ENCODE data around the gene DAND5. TPM values are rescaled to one million over a fixed set of nuclear protein-coding genes. Genes with fewer than 3 reads are reported as not detected.

Gene DAND5
- total RNA-seq, 1 donor from 2014 or later: 0.07 TPM

- TF ChIP-seq EZH2phosphoT487 (IDR thresholded peaks at IDR 0.05): no peak
- no peak for TF ChIP-seq EZH2 (IDR thresholded peaks at IDR 0.05)
- no peak for TF ChIP-seq CTCF (IDR thresholded peaks at IDR 0.05)
- DNase-seq (ENCODE audit: low spot score): no peak
- Histone ChIP-seq H3K79me2 (ENCODE audit: low read depth) (peaks cover 51% of the 10 kb centered on the region), H3F3A (ENCODE audit: low read depth) (peaks cover 77% of the 10 kb centered on the region), H2AFZ (replicated peaks) (no peak overlapping the region), H3K36me3 (peaks cover 10% of the 10 kb centered on the region), H3K9ac (no peak overlapping the region), H3K4me1 (peaks cover 15% of the 10 kb centered on the region), H3K9me3 (ENCODE audit: low read depth) (no peaks in the 10 kb centered on the region), H3K4me2 (no peak overlapping the region), H4K20me1 (ENCODE audit: low read depth) (peaks cover 31% of the 10 kb centered on the region), H3K27ac (no peak overlapping the region), H3K27me3 (no peaks in the 10 kb centered on the region), H3K4me3 (no peak overlapping the region)
- H3K4me3 Mint-ChIP-seq: peak overlapping the region; percentile 64
- H3K27ac Mint-ChIP-seq: no peak overlapping the region
- peaks cover 36% of the 10 kb centered on the region for H3K4me1 Mint-ChIP-seq
- peaks cover 45% of the 10 kb centered on the region for H3K36me3 Mint-ChIP-seq
- no peaks in the 10 kb centered on the region for H3K9me3 Mint-ChIP-seq
- peaks cover 23% of the 10 kb centered on the region for H3K27me3 Mint-ChIP-seq (ENCODE audit: insufficient read depth, low read depth)
Measured at GRCh38 chr19:12944104-12944674, 25.2 kb upstream of the DAND5 start.

GRCh38 chr19:12945479-12946091, 23.8 kb upstream of the DAND5 start, which contains the start of gene RAD23A:
Gene RAD23A, plus strand, starts transcription at chr19:12945862. Its CDS starts 87 bp downstream, at chr19:12945949.
- peak within 1 kb of the TSS; percentile 94 for H3K4me3 Mint-ChIP-seq
- Histone ChIP-seq H3K27me3 (no peaks in the 10 kb centered on the region), H3K9ac (peak within 1 kb of the TSS; percentile 91), H3K79me2 (ENCODE audit: low read depth) (peaks cover 37% of the 10 kb centered on the region), H3K27ac (peak within 1 kb of the TSS; percentile 99), H3K4me3 (peak within 1 kb of the TSS; percentile 85), H3K9me3 (ENCODE audit: low read depth) (no peaks in the 10 kb centered on the region), H3K36me3 (peaks cover 2% of the 10 kb centered on the region), H3K4me1 (peaks cover 4% of the 10 kb centered on the region), H3K4me2 (peak within 1 kb of the TSS; percentile 92), H3F3A (ENCODE audit: low read depth) (peaks cover 63% of the 10 kb centered on the region), H2AFZ (replicated peaks) (no peak within 1 kb of the TSS), H4K20me1 (ENCODE audit: low read depth) (peaks cover 17% of the 10 kb centered on the region)
- DNase-seq (ENCODE audit: low spot score): peak; percentile 100
- peaks cover 38% of the 10 kb centered on the region for H3K36me3 Mint-ChIP-seq
- peaks cover 25% of the 10 kb centered on the region for H3K27me3 Mint-ChIP-seq (ENCODE audit: insufficient read depth, low read depth)
- TF ChIP-seq EZH2phosphoT487 (IDR thresholded peaks at IDR 0.05) (no peak), EZH2 (IDR thresholded peaks at IDR 0.05) (no peak), CTCF (IDR thresholded peaks at IDR 0.05) (no peak)
- peak within 1 kb of the TSS; percentile 79 for H3K27ac Mint-ChIP-seq
- peaks cover 22% of the 10 kb centered on the region for H3K4me1 Mint-ChIP-seq
- no peaks in the 10 kb centered on the region for H3K9me3 Mint-ChIP-seq

DNA sequence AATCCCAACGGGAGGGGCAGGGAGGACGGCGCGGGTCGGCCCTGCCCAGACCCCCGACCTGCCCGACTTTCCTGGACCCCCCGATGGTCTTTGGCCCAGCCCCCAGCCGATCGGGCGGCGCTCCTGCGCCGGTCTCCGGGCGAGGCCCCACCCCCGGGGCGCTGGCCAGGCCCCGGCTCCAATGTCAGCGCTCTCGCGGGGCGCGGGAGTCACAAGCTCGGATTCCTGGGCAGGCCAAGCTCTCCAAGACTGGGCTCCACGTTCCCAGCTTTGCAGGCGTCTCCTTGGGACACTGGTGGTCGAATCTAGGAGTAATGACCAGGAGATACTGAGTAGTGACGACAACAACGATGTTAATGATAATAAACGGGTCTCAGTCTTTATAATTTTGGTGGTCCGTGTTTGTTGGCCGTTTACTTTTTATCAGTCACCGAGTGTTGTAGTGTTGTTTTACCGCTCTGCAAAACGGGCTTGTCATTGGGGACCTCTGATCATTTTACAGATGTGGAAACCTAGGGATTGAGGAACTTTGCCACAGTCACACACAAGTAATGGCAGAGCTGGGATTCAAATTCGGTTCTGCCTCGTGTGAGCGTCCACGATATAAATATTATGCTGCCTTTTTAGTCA, 23.2 kb upstream of the DAND5 start:
- Histone ChIP-seq H3K9me3 (ENCODE audit: low read depth) (no peaks in the 10 kb centered on the region), H3F3A (ENCODE audit: low read depth) (peaks cover 61% of the 10 kb centered on the region), H3K4me1 (peaks cover 4% of the 10 kb centered on the region), H2AFZ (replicated peaks) (no peak overlapping the region), H3K36me3 (no peaks in the 10 kb centered on the region), H3K79me2 (ENCODE audit: low read depth) (peaks cover 31% of the 10 kb centered on the region), H3K27me3 (no peaks in the 10 kb centered on the region), H4K20me1 (ENCODE audit: low read depth) (peaks cover 15% of the 10 kb centered on the region), H3K27ac (peak overlapping the region; percentile 99), H3K9ac (peak overlapping the region; percentile 91), H3K4me2 (peak overlapping the region; percentile 92), H3K4me3 (peak overlapping the region; percentile 85)
- peak overlapping the region; percentile 50 for H3K27ac Mint-ChIP-seq
- peaks cover 23% of the 10 kb centered on the region for H3K27me3 Mint-ChIP-seq (ENCODE audit: insufficient read depth, low read depth)
- H3K4me1 Mint-ChIP-seq: peaks cover 18% of the 10 kb centered on the region
- TF ChIP-seq EZH2phosphoT487 (IDR thresholded peaks at IDR 0.05): no peak
- TF ChIP-seq EZH2 (IDR thresholded peaks at IDR 0.05): no peak
- no peak for TF ChIP-seq CTCF (IDR thresholded peaks at IDR 0.05)
- peaks cover 34% of the 10 kb centered on the region for H3K36me3 Mint-ChIP-seq
- peak; percentile 94 for DNase-seq (ENCODE audit: low spot score)
- H3K9me3 Mint-ChIP-seq: no peaks in the 10 kb centered on the region
- peak overlapping the region; percentile 94 for H3K4me3 Mint-ChIP-seq
